ENCODE measurements around the gene ARAP1. TPM values are rescaled to one million over a fixed set of nuclear protein-coding genes. Genes with fewer than 3 reads are reported as not detected.

The ARAP1 gene
- total and polyA plus RNA-seq, 8 donors, result 21.5 to 73.5 (median 37.9) TPM

DNA sequence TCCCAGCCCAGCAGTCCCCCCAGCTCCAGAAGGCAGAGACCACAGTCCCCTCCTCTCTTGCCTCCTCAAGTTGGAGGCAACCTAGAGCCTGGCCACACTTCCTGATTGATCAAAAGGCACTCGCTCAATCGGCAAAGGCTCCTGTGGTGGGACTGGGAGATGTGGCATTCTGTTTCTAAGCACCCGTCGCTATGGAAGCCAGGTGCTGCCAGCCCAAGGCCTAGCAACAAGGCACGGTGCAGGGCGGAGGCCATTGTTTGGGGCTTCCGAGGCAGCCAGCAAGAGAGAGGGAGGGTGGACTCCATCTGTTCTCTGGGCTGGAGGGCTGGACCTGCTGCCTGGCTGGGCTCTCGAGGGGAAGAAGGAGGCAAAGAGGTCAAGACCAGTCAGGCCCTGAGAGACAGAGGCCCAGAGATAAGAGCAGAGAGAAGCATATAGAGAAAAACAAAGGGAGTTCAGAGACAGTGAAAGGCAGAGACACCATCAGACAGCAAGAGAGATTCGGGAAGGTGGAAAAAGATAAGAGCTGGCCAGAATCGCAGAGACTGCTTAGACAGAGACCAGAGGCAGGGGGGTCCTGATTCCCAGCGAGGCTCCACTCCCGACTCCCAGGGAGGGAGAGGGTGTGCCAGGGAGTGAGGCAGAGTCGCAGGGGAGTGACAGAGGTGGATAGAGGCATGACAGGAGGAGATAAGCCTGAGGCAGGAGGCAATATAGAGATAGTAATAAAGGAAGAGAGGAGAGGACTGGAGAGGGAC lies 99.2 kb downstream of the ARAP1 start:
- intact Hi-C loops (cut with DNase I), result no loop called here
- no peaks in the 10 kb centered on the region for H3K36me3 ChIP-seq
- no peaks in the 10 kb centered on the region for H3K27me3 ChIP-seq
- TF ChIP-seq CTCF (IDR thresholded peaks at IDR 0.05), result no peak
- peak in 2 of 4 donors; percentile 48 to 50 for ATAC-seq
- H3K9me3 ChIP-seq, result no peaks in the 10 kb centered on the region
- no peak for DNase-seq
- FAIRE-seq, result no peak
- 68 to 72% methylated on average over 13 of the region's 13 CpGs for WGBS, 2 donors
- no peak overlapping the region for H3K4me3 ChIP-seq
- H3K27ac ChIP-seq, result no peak overlapping the region
- no peaks in the 10 kb centered on the region for H3K4me1 ChIP-seq

DNA sequence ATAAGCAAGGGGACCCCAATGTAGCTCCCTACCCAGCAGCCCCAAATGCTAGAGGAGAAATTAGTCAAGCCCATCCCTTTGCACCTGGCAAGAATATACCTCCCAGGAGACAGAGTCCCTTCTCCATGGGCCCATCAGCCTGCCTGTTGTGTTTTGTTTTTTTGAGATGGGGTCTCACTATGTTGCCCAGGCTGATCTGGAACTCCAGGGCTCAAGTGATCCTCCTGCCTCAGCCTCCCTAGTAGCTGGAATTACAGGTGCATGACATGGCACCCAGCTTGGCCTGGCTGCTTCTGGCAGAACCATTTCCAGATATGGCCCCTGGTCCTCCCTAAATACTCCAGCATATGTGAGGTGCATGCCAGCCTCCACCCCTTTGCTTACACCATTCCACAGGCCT lies 100.1 kb downstream of the ARAP1 start:
- DNase-seq (no peak), ATAC-seq (no peak), FAIRE-seq (no peak)
- H3K9me3 ChIP-seq, result no peaks in the 10 kb centered on the region
- TF ChIP-seq CTCF (IDR thresholded peaks at IDR 0.05), result no peak
- H3K4me1 ChIP-seq, result no peaks in the 10 kb centered on the region
- intact Hi-C loops (cut with DNase I), result no loop called here
- no peak overlapping the region for H3K27ac ChIP-seq
- H3K36me3 ChIP-seq, result no peaks in the 10 kb centered on the region
- no peak overlapping the region for H3K4me3 ChIP-seq
- H3K27me3 ChIP-seq, result no peaks in the 10 kb centered on the region

- no peaks in the 10 kb centered on the region for H3K27me3 ChIP-seq
- no peaks in the 10 kb centered on the region for H3K36me3 ChIP-seq
- TF ChIP-seq CTCF (IDR thresholded peaks at IDR 0.05), result no peak
- H3K4me3 ChIP-seq, result no peak overlapping the region
- ATAC-seq (no peak), DNase-seq (no peak), FAIRE-seq (no peak)
- H3K9me3 ChIP-seq, result no peaks in the 10 kb centered on the region
- intact Hi-C loops (cut with DNase I), result loop anchor here in 2 of 3 donors (5.0 kb wide), 2 partner anchors 52 to 62 kb away; no protein-coding TSS in a partner anchor
- no peaks in the 10 kb centered on the region for H3K4me1 ChIP-seq
- no peak overlapping the region for H3K27ac ChIP-seq
- WGBS, 2 donors, result 65% methylated on average over 5 of the region's 5 CpGs
These were observed 102.8 kb downstream of the ARAP1 start for GRCh38 chr11:72649215-72649976.

DNA sequence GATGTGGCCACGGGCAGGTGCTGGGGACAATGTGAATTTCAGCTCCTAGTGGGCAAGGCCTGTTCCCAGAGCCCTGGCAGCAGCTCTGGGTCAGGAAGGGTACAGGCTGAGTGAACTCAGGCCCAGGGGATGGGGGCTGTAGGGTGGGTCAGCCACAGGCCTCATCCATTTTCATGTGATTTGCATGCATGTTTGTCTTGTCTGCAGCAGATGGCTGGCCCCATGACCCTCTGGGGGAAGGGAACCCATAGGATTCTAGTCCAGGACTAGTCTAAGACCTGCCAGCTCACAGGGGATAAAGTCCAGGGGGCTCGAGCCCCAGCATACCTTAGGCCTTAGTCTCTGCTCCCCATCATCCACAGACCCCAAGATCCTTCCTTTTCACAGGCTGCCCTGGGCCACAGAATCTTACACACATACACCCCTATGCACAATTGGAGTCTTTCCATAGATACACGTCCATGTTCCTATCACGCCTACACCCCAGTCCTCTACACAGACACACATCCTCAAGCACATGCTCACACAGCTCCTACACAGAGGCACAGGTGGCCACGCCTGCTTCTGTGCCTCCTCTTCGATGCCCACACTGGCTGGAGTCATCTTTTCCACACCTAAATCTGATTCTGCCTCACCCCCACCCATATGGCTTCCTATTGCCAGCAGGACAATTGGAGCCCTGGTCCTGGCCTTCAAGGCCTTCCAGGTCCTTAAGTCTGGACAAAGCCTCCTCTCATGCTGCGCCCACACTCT lies 103.6 kb downstream of the ARAP1 start:
- FAIRE-seq, result no peak
- no peaks in the 10 kb centered on the region for H3K27me3 ChIP-seq
- H3K27ac ChIP-seq, result no peak overlapping the region
- DNase-seq, result no peak
- no peaks in the 10 kb centered on the region for H3K4me1 ChIP-seq
- H3K4me3 ChIP-seq, result no peak overlapping the region
- intact Hi-C loops (cut with DNase I), result loop anchor here in 2 of 3 donors (5.0 kb wide), 2 partner anchors 51 to 61 kb away; no protein-coding TSS in a partner anchor
- no peaks in the 10 kb centered on the region for H3K9me3 ChIP-seq
- TF ChIP-seq CTCF (IDR thresholded peaks at IDR 0.05), result no peak
- WGBS, 2 donors, result 72 to 74% methylated on average over 7 of the region's 7 CpGs
- ATAC-seq, result no peak
- no peaks in the 10 kb centered on the region for H3K36me3 ChIP-seq

Data from pancreas (tissue), 10 donors.